Caco-2 (cell line): ENCODE measurements around the gene ARHGAP27. TPM values are rescaled to one million over a fixed set of nuclear protein-coding genes. Genes with fewer than 3 reads are reported as not detected.

ENCODE experiments used
- BruUV-seq: library from RNA; stranded (reverse); fragments of 400-500 nt; replicated peaks from 2 replicates; lab custom pipeline; 2021; lab: Mats Ljungman, UMichigan
- CTCF ChIA-PET: fragments of 300-600 bp; sonication (Branson Sonifier 250); formaldehyde crosslinking; loops from one replicate; lab custom pipeline; 2022; ENCODE audit warnings: antibody characterized with exemption; lab: Charles Lee
- POLR2A ChIA-PET: fragments of 300-600 bp; sonication (Branson Sonifier 250); formaldehyde crosslinking; loops from one replicate; lab custom pipeline; 2022; ENCODE audit warnings: antibody characterized with exemption; lab: Charles Lee
- DNase-seq, 2 experiments: peaks; one replicate each; pipeline versions ENCODE4 v3.0.0 to v3.0.0-alpha.2; 2020 to 2022
- H3K27me3 ChIP-seq: replicated peaks from 2 replicates; pipeline ENCODE4 v1.6.0; 2011; ENCODE audit warnings: low read length; ENCODE audit not compliant: control insufficient read depth, insufficient read depth
- H3K36me3 ChIP-seq: 2 replicates; pipeline ENCODE4 v1.5.1; 2011; ENCODE audit warnings: low read length; ENCODE audit not compliant: control insufficient read depth, insufficient read depth
- H3K4me1 ChIP-seq: fragments of 250-450 bp; sonication (Bioruptor Pico); 2 replicates; pipeline ENCODE4 v1.5.1; 2020; ENCODE audit warnings: mild to moderate bottlenecking
- H3K4me3 ChIP-seq: 2 replicates; pipeline ENCODE4 v1.5.1; 2011; ENCODE audit warnings: low read depth, mild to moderate bottlenecking, control low read depth, low read length
- H3K9me3 ChIP-seq: fragments of 250-450 bp; sonication (Bioruptor Pico); 2 replicates; pipeline ENCODE4 v1.5.1; 2020; ENCODE audit warnings: mild to moderate bottlenecking, moderate library complexity
- H3K27ac Mint-ChIP-seq: one replicate; pipeline ENCODE4 v1.8.0; 2022; ENCODE audit warnings: mixed read lengths; ENCODE audit not compliant: unreplicated experiment
- H3K27me3 Mint-ChIP-seq: one replicate; pipeline ENCODE4 v1.8.0; 2022; ENCODE audit warnings: mixed read lengths; ENCODE audit not compliant: insufficient read depth, unreplicated experiment
- H3K36me3 Mint-ChIP-seq: one replicate; pipeline ENCODE4 v1.8.0; 2022; ENCODE audit warnings: mild to moderate bottlenecking, mixed read lengths; ENCODE audit not compliant: insufficient read depth, unreplicated experiment
- H3K4me1 Mint-ChIP-seq: one replicate; pipeline ENCODE4 v1.8.0; 2022; ENCODE audit warnings: low read depth, mixed read lengths; ENCODE audit not compliant: unreplicated experiment
- H3K4me3 Mint-ChIP-seq: one replicate; pipeline ENCODE4 v1.8.0; 2022; ENCODE audit warnings: mild to moderate bottlenecking, moderate library complexity, mixed read lengths; ENCODE audit not compliant: unreplicated experiment
- H3K9me3 Mint-ChIP-seq: one replicate; pipeline ENCODE4 v1.8.0; 2022; ENCODE audit warnings: mixed read lengths; ENCODE audit not compliant: unreplicated experiment
- intact Hi-C: fragments of 100-400 bp; cut with micrococcal nuclease; formaldehyde crosslinking; loops from one replicate; pipeline ENCODE4 v1.10.0; 2022; ENCODE audit not compliant: unreplicated experiment
- total RNA-seq: library from RNA; stranded (reverse); gene quantifications from 2 replicates; pipeline ENCODE4 v1.2.3, GENCODE V29; 2022
- TF ChIP-seq, protein P1 (sequence below), 2 experiments: fragments of 200-600 bp in 1 of 2; IDR thresholded peaks; 1 replicate in 1 of 2; 2 replicates in 1 of 2; pipeline versions ENCODE4 v1.5.1 to v1.8.0; 2011 to 2022; ENCODE audit warnings: antibody characterized with exemption in 1 of 2, control low read depth in 1 of 2, inconsistent platforms in 1 of 2, low read depth in 1 of 2, low read length in 1 of 2, mild to moderate bottlenecking in 1 of 2, moderate library complexity in 1 of 2; ENCODE audit not compliant: insufficient read depth in 1 of 2, severe bottlenecking in 1 of 2, unreplicated experiment in 1 of 2

Gene ARHGAP27
- total RNA-seq, 1 experiment from 2014 or later, result 35.9 TPM

DNA sequence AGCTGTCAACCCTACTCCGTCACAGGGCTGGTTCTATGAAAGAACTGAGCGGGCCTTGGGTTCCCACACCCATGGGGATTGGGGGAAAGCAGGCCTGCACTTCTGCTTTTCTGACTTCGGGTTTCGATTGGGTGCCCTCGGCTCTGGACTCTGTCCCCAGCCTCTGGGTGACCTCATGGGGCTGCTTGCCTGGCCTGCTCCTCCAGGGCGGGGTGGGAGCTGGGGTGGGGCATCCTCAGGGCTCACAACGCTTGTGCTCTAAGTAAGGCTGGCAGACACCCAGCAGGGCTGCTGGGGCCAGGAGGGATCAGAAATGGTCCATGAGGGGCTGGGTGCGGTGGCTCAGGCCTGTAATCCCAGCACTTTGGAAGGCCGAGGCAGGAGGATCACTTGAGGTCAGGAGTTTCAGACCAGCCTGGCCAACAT, 19.2 kb downstream of the ARHGAP27 start:
- Histone ChIP-seq H3K4me3 (no peak overlapping the region), H3K36me3 (peaks cover 2% of the 10 kb centered on the region; the same call in 1 of the 2 replicates), H3K27me3 (no peaks in the 10 kb centered on the region), H3K4me1 (peaks cover 20% of the 10 kb centered on the region), H3K9me3 (no peaks in the 10 kb centered on the region)
- TF ChIP-seq, protein P1, sequence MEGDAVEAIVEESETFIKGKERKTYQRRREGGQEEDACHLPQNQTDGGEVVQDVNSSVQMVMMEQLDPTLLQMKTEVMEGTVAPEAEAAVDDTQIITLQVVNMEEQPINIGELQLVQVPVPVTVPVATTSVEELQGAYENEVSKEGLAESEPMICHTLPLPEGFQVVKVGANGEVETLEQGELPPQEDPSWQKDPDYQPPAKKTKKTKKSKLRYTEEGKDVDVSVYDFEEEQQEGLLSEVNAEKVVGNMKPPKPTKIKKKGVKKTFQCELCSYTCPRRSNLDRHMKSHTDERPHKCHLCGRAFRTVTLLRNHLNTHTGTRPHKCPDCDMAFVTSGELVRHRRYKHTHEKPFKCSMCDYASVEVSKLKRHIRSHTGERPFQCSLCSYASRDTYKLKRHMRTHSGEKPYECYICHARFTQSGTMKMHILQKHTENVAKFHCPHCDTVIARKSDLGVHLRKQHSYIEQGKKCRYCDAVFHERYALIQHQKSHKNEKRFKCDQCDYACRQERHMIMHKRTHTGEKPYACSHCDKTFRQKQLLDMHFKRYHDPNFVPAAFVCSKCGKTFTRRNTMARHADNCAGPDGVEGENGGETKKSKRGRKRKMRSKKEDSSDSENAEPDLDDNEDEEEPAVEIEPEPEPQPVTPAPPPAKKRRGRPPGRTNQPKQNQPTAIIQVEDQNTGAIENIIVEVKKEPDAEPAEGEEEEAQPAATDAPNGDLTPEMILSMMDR (IDR thresholded peaks at IDR 0.05; ENCODE audit: insufficient read depth in 1 of 2, low read depth in 1 of 2, low read length in 1 of 2, severe bottlenecking in 1 of 2, unreplicated experiment in 1 of 2), result no peak
- no peak for DNase-seq
- no TSS peak for BruUV-seq
- no peaks in the 10 kb centered on the region for H3K9me3 Mint-ChIP-seq
- ChIA-PET POLR2A (no interaction called here), CTCF (interaction anchor here (3.1 kb wide), 1 partner anchor 12 kb away, joined by 16 read pairs; no protein-coding TSS in a partner anchor)
- no peaks in the 10 kb centered on the region for H3K27me3 Mint-ChIP-seq
- H3K4me1 Mint-ChIP-seq, result peaks cover 15% of the 10 kb centered on the region
- intact Hi-C loops, result no loop called here
- no peak overlapping the region for H3K4me3 Mint-ChIP-seq
- no peak overlapping the region for H3K27ac Mint-ChIP-seq
- peaks cover 32% of the 10 kb centered on the region for H3K36me3 Mint-ChIP-seq

DNA sequence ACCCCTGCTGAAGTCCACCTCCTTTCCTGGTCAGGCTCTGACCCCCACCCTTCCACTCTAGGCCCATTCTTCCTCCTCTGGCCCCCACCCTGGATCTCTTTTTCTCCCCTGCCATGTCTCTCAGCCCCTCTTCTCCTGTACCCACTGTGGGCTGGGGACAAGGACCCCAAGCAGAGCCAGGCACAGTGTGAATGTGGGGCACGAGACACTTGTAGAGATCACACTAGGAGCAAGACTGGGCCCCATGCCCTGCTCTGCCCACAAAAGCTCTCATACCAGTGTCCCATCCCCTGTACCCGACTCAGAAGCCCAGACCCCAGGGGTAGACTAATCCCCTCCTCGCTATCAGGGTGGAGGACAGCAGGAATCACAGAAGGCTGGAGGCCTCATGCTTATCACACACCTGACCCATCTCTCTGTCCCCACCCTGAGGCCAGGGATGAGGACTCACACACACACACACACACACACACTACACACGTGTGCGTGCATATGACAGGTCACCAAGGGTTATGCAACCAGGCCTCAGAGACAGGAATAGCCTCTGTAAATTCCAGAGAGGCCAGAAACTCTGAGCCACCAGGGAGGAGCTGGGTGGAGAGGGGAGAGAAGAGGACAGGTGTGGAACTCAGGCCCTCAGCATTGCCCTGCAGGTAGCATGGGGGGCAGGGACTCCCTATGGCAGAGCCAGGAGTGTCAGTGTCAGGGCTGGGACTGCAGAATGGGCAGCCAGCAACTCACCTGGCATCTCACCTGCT, 21.1 kb downstream of the ARHGAP27 start:
- no peaks in the 10 kb centered on the region for H3K9me3 Mint-ChIP-seq
- H3K27me3 Mint-ChIP-seq, result no peaks in the 10 kb centered on the region
- peaks cover 2% of the 10 kb centered on the region; the same call in 1 of the 2 replicates for H3K36me3 ChIP-seq
- peaks cover 27% of the 10 kb centered on the region for H3K4me1 ChIP-seq
- H3K4me3 ChIP-seq, result no peak overlapping the region
- POLR2A ChIA-PET, result no interaction called here
- DNase-seq, result no peak
- H3K4me1 Mint-ChIP-seq, result peaks cover 22% of the 10 kb centered on the region
- no peaks in the 10 kb centered on the region for H3K27me3 ChIP-seq
- H3K9me3 ChIP-seq, result no peaks in the 10 kb centered on the region
- CTCF ChIA-PET, result interaction anchor here (3.1 kb wide), 1 partner anchor 14 kb away, joined by 16 read pairs; no protein-coding TSS in a partner anchor
- H3K36me3 Mint-ChIP-seq, result peaks cover 32% of the 10 kb centered on the region
- no TSS peak for BruUV-seq
- no peak overlapping the region for H3K4me3 Mint-ChIP-seq
- H3K27ac Mint-ChIP-seq, result peak overlapping the region; percentile 6
- intact Hi-C loops, result no loop called here
- TF ChIP-seq, protein P1 (IDR thresholded peaks at IDR 0.05; ENCODE audit: insufficient read depth in 1 of 2, low read depth in 1 of 2, low read length in 1 of 2, severe bottlenecking in 1 of 2, unreplicated experiment in 1 of 2), result no peak

GRCh38 chr17:45410144-45411091, 22.3 kb downstream of the ARHGAP27 start:
- DNase-seq, result no peak
- ChIA-PET POLR2A (no interaction called here), CTCF (no interaction called here)
- Mint-ChIP-seq H3K4me3 (no peak overlapping the region), H3K9me3 (no peaks in the 10 kb centered on the region), H3K27me3 (no peaks in the 10 kb centered on the region), H3K4me1 (peaks cover 22% of the 10 kb centered on the region), H3K27ac (no peak overlapping the region), H3K36me3 (peaks cover 28% of the 10 kb centered on the region)
- Histone ChIP-seq H3K27me3 (no peaks in the 10 kb centered on the region), H3K4me3 (no peak overlapping the region), H3K9me3 (no peaks in the 10 kb centered on the region), H3K4me1 (peaks cover 30% of the 10 kb centered on the region), H3K36me3 (peaks cover 2% of the 10 kb centered on the region)
- no TSS peak for BruUV-seq
- intact Hi-C loops, result no loop called here
- TF ChIP-seq, protein P1 (IDR thresholded peaks at IDR 0.05; ENCODE audit: insufficient read depth in 1 of 2, low read depth in 1 of 2, low read length in 1 of 2, severe bottlenecking in 1 of 2, unreplicated experiment in 1 of 2), result no peak
